ENCODE results near the gene FREM2. TPM values are rescaled to one million over a fixed set of nuclear protein-coding genes. Genes with fewer than 3 reads are reported as not detected.

Gene FREM2
- total and polyA plus RNA-seq, 2 of the 13 experiments (the other 11 are each of a cell fraction or from before 2014, with no cell fraction given): not detected

- Histone ChIP-seq H2AFZ (ENCODE audit: low read length) (no peak overlapping the region), H3K4me1 (ENCODE audit: insufficient read depth, low read length) (no peaks in the 10 kb centered on the region), H3K4me2 (ENCODE audit: low read depth, low read length) (no peak overlapping the region), H3K79me2 (ENCODE audit: insufficient read depth, low read length) (no peaks in the 10 kb centered on the region), H3K9ac (ENCODE audit: insufficient read depth, low read depth, low read length) (no peak overlapping the region), H3K9me3 (ENCODE audit: low read length) (no peaks in the 10 kb centered on the region), H4K20me1 (ENCODE audit: insufficient read depth, low read length) (no peaks in the 10 kb centered on the region), H3K36me3 (replicated peaks in 1 of 2; ENCODE audit: control insufficient read depth in 1 of 2, insufficient read depth in 2 of 2, low read length in 2 of 2) (no peaks in the 10 kb centered on the region), H3K27ac (ENCODE audit: extremely low read length, insufficient read depth, low read length) (no peak overlapping the region), H3K4me3 (replicated peaks in 1 of 3; ENCODE audit: insufficient read depth in 1 of 3, low read depth in 2 of 3, low read length in 3 of 3) (no peak overlapping the region), H3K27me3 (ENCODE audit: control insufficient read depth in 1 of 2, insufficient read depth in 2 of 2, low read length in 2 of 2) (peaks cover 2 to 24% of the 10 kb centered on the region in 2 experiments; a peak in 3 of 5 replicates)
- DNase-seq (ENCODE audit: low spot score): no peak
- ChIA-PET CTCF (ENCODE audit: low intra/inter-chr PET ratio, low total read pairs) (no interaction called here), POLR2A (no interaction called here)
- in situ Hi-C loops (cut with HindIII; ENCODE audit: extremely low pct_ligation_motif_present, low pct_unique_long_range_greater_than_20kb): no loop called here
- intact Hi-C loops (cut with micrococcal nuclease; ENCODE audit: unreplicated experiment): no loop called here
- ATAC-seq: no peak
- TF ChIP-seq ZNF224 (CRISPR knock-in tag; IDR thresholded peaks at IDR 0.05): no peak
- TF ChIP-seq ZNF484 (CRISPR knock-in tag; IDR thresholded peaks at IDR 0.05; ENCODE audit: borderline replicate concordance, low read depth): no peak
- no peak for TF ChIP-seq HNF4A (CRISPR knock-in tag; IDR thresholded peaks at IDR 0.05)
- no peak for TF ChIP-seq E2F5 (CRISPR knock-in tag; conservative IDR thresholded peaks at IDR 0.05)
- no peak for TF ChIP-seq ZNF460 (CRISPR knock-in tag; IDR thresholded peaks at IDR 0.05; ENCODE audit: borderline replicate concordance)
- TF ChIP-seq FOSL2 (CRISPR knock-in tag; IDR thresholded peaks at IDR 0.05): no peak
- TF ChIP-seq SP1 (IDR thresholded peaks at IDR 0.05): no peak
- TF ChIP-seq SP1 (CRISPR knock-in tag; IDR thresholded peaks at IDR 0.05): no peak
- TF ChIP-seq ZNF382 (CRISPR knock-in tag; IDR thresholded peaks at IDR 0.05; ENCODE audit: borderline replicate concordance): no peak
- TF ChIP-seq ATM (IDR thresholded peaks at IDR 0.05; ENCODE audit: borderline replicate concordance): no peak
- TF ChIP-seq BRF2 (CRISPR knock-in tag; IDR thresholded peaks at IDR 0.05): no peak
- no peak for TF ChIP-seq MYC (CRISPR knock-in tag; IDR thresholded peaks at IDR 0.05; ENCODE audit: borderline replicate concordance)
- TF ChIP-seq TAF15 (IDR thresholded peaks at IDR 0.05; ENCODE audit: low read depth, low read length, poor library complexity, severe bottlenecking): no peak
- TF ChIP-seq, protein P1, sequence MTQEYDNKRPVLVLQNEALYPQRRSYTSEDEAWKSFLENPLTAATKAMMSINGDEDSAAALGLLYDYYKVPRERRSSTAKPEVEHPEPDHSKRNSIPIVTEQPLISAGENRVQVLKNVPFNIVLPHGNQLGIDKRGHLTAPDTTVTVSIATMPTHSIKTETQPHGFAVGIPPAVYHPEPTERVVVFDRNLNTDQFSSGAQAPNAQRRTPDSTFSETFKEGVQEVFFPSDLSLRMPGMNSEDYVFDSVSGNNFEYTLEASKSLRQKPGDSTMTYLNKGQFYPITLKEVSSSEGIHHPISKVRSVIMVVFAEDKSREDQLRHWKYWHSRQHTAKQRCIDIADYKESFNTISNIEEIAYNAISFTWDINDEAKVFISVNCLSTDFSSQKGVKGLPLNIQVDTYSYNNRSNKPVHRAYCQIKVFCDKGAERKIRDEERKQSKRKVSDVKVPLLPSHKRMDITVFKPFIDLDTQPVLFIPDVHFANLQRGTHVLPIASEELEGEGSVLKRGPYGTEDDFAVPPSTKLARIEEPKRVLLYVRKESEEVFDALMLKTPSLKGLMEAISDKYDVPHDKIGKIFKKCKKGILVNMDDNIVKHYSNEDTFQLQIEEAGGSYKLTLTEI (CRISPR knock-in tag; conservative IDR thresholded peaks at IDR 0.05): no peak
- no peak for FAIRE-seq
- no TSS peak for BruUV-seq (replicated peaks)
Measured at GRCh38 chr13:38684714-38685113, 2.2 kb upstream of the FREM2 start.
